ENCODE data around the gene SPOCD1.

SPOCD1 gene

GRCh38 chr1:31775210-31775999 is 40.4 kb downstream of the SPOCD1 start:
- in situ Hi-C loops (cut with MboI; ENCODE audit: low sequenced_read_pairs) = no loop called here

- in situ Hi-C loops (cut with MboI; ENCODE audit: low sequenced_read_pairs) = no loop called here
These were observed 41.3 kb downstream of the SPOCD1 start for GRCh38 chr1:31774495-31774894.

- in situ Hi-C loops (cut with MboI; ENCODE audit: low sequenced_read_pairs) = no loop called here
These were observed 42.0 kb downstream of the SPOCD1 start for GRCh38 chr1:31773861-31774260.

GRCh38 chr1:31772669-31773248 is 43.1 kb downstream of the SPOCD1 start:
- in situ Hi-C loops (cut with MboI; ENCODE audit: low sequenced_read_pairs) = no loop called here

- in situ Hi-C loops (cut with MboI; ENCODE audit: low sequenced_read_pairs) = no loop called here
These were observed 43.7 kb downstream of the SPOCD1 start for GRCh38 chr1:31771891-31772668.

- in situ Hi-C loops (cut with MboI; ENCODE audit: low sequenced_read_pairs) = no loop called here
These were observed 46.0 kb downstream of the SPOCD1 start for GRCh38 chr1:31769720-31770390.

- in situ Hi-C loops (cut with MboI; ENCODE audit: low sequenced_read_pairs) = no loop called here
These were observed 46.7 kb downstream of the SPOCD1 start for GRCh38 chr1:31768939-31769704.

GRCh38 chr1:31768407-31768907 is 47.4 kb downstream of the SPOCD1 start:
- in situ Hi-C loops (cut with MboI; ENCODE audit: low sequenced_read_pairs) = no loop called here

GRCh38 chr1:31767225-31767624 is 48.6 kb downstream of the SPOCD1 start:
- in situ Hi-C loops (cut with MboI; ENCODE audit: low sequenced_read_pairs) = no loop called here

- in situ Hi-C loops (cut with MboI; ENCODE audit: low sequenced_read_pairs) = no loop called here
These were observed 50.3 kb downstream of the SPOCD1 start for GRCh38 chr1:31765516-31765915.

- in situ Hi-C loops (cut with MboI; ENCODE audit: low sequenced_read_pairs) = no loop called here
These were observed 50.8 kb downstream of the SPOCD1 start for GRCh38 chr1:31765041-31765467.

GRCh38 chr1:31764312-31765040 is 51.3 kb downstream of the SPOCD1 start, which contains the start of gene ADGRB2:
ADGRB2 (minus strand) TSS chr1:31764340; CDS start chr1:31757221, 7,119 bp downstream.
- in situ Hi-C loops (cut with MboI; ENCODE audit: low sequenced_read_pairs) = no loop called here

GRCh38 chr1:31763671-31764311 is 52.0 kb downstream of the SPOCD1 start:
- in situ Hi-C loops (cut with MboI; ENCODE audit: low sequenced_read_pairs) = no loop called here

- in situ Hi-C loops (cut with MboI; ENCODE audit: low sequenced_read_pairs) = no loop called here
These were observed 52.8 kb downstream of the SPOCD1 start for GRCh38 chr1:31762726-31763670.

GRCh38 chr1:31762323-31762722 is 53.5 kb downstream of the SPOCD1 start:
- in situ Hi-C loops (cut with MboI; ENCODE audit: low sequenced_read_pairs) = no loop called here

- in situ Hi-C loops (cut with MboI; ENCODE audit: low sequenced_read_pairs) = no loop called here
These were observed 53.9 kb downstream of the SPOCD1 start for GRCh38 chr1:31761883-31762282.

GRCh38 chr1:31760471-31761470 is 55.1 kb downstream of the SPOCD1 start:
- in situ Hi-C loops (cut with MboI; ENCODE audit: low sequenced_read_pairs) = no loop called here
